Epithelial cell of esophagus (primary cell): ENCODE measurements around the gene SHF.

Experiments
- DNase-seq: peaks from one replicate; pipeline ENCODE4 v3.0.0; 2010; ENCODE audit warnings: low read depth
- H3K4me3 ChIP-seq: 2 replicates; pipeline ENCODE4 v1.5.1; 2011; ENCODE audit warnings: mild to moderate bottlenecking, low read length, control low read depth
- TF ChIP-seq, protein P1 (sequence below): IDR thresholded peaks from 2 replicates; pipeline ENCODE4 v1.5.1; 2011; ENCODE audit warnings: low read depth, mild to moderate bottlenecking, low read length, control low read depth, inconsistent platforms; ENCODE audit not compliant: insufficient read depth; ENCODE audit errors: missing control alignments

SHF gene

DNA sequence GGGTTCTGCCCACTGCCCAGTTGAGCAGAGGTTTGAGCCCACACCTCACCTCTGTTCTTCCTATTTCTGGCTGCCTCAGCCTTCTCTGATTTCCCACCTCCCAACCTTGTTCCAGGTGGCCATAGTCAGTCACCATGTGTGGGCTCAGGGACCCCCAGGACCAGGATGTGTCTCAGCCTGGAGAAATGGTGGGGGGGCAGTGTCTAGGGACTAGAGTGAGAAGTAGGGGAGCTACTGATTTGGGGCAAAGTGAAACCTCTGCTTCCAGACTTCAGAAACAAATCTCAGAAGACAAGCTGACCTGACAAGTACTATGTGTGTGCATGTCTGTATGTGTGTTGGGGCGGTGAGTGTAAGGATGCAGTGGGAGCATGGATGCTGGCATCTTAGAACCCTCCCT, 22.9 kb downstream of the SHF start:
- no peak overlapping the region for H3K4me3 ChIP-seq
- TF ChIP-seq, protein P1, sequence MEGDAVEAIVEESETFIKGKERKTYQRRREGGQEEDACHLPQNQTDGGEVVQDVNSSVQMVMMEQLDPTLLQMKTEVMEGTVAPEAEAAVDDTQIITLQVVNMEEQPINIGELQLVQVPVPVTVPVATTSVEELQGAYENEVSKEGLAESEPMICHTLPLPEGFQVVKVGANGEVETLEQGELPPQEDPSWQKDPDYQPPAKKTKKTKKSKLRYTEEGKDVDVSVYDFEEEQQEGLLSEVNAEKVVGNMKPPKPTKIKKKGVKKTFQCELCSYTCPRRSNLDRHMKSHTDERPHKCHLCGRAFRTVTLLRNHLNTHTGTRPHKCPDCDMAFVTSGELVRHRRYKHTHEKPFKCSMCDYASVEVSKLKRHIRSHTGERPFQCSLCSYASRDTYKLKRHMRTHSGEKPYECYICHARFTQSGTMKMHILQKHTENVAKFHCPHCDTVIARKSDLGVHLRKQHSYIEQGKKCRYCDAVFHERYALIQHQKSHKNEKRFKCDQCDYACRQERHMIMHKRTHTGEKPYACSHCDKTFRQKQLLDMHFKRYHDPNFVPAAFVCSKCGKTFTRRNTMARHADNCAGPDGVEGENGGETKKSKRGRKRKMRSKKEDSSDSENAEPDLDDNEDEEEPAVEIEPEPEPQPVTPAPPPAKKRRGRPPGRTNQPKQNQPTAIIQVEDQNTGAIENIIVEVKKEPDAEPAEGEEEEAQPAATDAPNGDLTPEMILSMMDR, result no peak
- no peak for DNase-seq

DNA sequence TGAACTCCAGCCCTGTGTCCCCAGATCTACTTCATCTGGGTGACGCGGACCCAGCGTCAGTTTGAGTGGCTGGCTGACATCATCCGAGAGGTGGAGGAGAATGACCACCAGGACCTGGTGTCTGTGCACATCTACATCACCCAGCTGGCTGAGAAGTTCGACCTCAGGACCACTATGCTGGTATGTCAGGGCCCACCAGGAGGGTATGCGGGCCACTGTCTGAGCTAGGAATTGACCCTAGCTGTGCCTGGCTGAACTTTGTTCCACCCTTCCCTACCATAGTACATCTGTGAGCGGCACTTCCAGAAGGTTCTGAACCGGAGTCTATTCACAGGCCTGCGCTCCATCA, 24.3 kb downstream of the SHF start:
- DNase-seq, result no peak
- TF ChIP-seq, protein P1, result no peak
- no peak overlapping the region for H3K4me3 ChIP-seq

DNA sequence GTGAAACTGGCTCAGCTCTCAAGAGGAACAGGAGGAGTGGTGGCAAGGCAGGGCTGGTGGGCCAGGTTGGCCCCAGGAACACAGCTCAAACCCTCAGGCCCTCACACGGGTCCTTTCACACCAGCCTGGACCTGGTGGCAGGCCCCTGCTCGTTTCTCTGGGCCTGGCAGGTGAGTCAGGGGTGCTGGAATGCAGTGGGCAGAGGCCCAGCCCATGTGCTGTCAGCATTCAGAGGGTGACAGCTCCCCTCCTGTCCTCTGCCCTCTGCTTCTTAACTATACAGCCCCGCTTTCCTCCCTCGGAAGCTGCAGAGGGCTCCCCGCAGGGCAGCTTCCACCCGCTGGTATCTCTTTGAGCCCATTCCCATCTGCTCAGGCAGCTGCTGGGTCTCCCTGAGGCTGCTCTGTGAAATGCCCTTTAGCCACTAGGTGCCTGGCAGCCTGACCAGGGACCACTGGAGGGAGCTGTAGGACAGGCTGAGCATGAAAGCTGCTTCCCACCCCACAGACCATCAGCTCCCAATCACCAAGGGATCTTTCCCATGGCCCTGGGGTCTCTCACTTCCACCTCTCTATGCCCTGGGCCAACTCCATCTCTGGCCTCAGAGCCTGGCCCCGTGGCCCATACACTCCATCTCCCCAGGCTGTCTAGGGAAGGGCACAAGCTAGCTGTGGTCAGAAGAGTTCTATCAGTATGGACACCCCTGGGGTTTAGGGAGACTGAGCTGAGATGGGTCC, 24.8 kb downstream of the SHF start:
- DNase-seq, result peak; percentile 98
- TF ChIP-seq, protein P1, result peak; percentile 76
- H3K4me3 ChIP-seq, result no peak overlapping the region

DNA sequence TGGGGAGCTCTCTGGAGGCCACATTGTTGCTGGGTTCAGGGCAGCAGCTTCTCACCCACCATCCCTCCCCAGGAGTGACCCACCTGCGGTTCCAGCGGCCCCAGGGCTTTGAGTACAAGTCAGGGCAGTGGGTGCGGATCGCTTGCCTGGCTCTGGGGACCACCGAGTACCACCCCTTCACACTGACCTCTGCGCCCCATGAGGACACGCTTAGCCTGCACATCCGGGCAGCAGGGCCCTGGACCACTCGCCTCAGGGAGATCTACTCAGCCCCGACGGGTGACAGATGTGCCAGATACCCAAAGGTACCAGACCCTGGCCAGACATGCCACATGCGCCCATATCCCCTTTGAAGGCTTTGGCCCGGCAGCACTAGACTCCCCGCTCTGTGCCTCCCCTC, 26.1 kb downstream of the SHF start:
- TF ChIP-seq, protein P1, result no peak
- no peak overlapping the region for H3K4me3 ChIP-seq
- no peak for DNase-seq

DNA sequence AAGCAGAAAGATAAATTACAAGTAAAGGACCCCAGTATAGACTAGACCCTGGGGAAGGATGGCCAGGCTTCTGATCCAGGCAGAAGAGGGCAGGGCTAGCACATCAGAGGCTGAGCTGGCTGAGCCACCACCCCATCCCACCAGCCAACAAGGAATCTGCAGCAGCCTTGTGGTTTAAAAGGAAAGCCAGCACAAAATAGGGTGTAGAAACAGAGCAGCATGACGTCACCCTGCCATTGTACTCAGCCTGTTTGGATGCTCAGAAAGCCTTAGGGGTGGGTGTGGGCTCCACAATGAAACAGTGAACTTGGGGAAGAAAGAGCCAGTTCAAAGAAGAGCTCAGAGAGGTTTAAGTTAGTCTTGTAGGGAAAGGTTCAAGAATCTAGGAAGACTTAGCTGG, 29.8 kb downstream of the SHF start:
- TF ChIP-seq, protein P1, result peak; percentile 16
- H3K4me3 ChIP-seq, result no peak overlapping the region
- peak; percentile 97 for DNase-seq

DNA sequence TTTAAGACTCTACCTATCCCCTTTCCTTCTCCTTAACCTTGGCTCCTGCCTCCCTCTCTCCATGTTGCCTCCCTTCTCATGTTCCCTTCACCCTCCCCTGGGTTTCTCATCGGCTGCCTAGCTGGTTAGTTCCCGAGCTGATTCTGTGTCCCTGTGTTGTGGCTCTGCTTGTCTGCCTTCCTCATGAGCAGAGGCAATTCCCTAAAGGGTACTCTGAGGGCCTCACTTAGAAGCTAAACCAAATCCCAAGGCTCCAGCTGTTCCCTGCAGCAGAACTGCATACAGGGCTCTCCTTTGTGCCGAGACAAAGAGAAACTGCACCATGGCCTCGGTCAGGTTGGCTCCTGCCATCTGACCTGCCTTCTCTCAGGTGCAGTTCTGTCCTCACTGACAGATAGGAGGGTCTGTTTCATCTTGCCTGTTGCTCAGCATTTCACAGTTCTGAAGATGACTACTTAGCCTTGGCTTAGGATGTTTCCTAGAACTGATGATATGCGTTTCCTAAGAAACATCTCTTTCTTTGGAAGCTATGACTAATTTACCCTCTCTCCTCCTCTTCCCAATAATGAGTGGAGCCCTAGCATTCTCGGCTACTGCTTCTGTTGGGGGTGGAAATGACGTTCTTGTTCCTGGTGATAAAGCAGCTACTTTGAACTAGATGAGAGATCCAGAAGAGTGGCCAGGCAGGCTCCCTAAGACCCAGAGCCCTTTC, 30.9 kb downstream of the SHF start:
- peak; percentile 88 for DNase-seq
- TF ChIP-seq, protein P1, result no peak
- no peak overlapping the region for H3K4me3 ChIP-seq
